Omental fat pad (tissue), 4 donors: ENCODE data around the gene LRRC8C. TPM values are rescaled to one million over a fixed set of nuclear protein-coding genes. Genes with fewer than 3 reads are reported as not detected.

Experiments
- ATAC-seq: fragments of 150-250 bp; one replicate; pipeline ENCODE4 v1.9.1; 2016; ENCODE audit warnings: mild to moderate bottlenecking, moderate library complexity; ENCODE audit not compliant: low FRiP score
- DNase-seq: peaks from one replicate; pipeline ENCODE4 v3.0.0-alpha.2; 2019; ENCODE audit warnings: low spot score
- total RNA-seq, 4 donors: library from RNA; depleted of rRNA; stranded (reverse); fragments of >200 nt; gene quantifications; one replicate each; pipeline ENCODE4 v1.1.0, GENCODE V29; 2016
- TF ChIP-seq, protein P1 (sequence below), 3 donors: fragments of 450-650 bp; IDR thresholded peaks; one replicate each; pipeline ENCODE4 v1.5.1; 2016 to 2017; ENCODE audit warnings: antibody characterized with exemption in 3 of 3, mild to moderate bottlenecking in 3 of 3, moderate library complexity in 2 of 3

LRRC8C gene
- total RNA-seq, 4 donors from 2014 or later = 10.9 to 39.4 (median 19.3) TPM

DNA sequence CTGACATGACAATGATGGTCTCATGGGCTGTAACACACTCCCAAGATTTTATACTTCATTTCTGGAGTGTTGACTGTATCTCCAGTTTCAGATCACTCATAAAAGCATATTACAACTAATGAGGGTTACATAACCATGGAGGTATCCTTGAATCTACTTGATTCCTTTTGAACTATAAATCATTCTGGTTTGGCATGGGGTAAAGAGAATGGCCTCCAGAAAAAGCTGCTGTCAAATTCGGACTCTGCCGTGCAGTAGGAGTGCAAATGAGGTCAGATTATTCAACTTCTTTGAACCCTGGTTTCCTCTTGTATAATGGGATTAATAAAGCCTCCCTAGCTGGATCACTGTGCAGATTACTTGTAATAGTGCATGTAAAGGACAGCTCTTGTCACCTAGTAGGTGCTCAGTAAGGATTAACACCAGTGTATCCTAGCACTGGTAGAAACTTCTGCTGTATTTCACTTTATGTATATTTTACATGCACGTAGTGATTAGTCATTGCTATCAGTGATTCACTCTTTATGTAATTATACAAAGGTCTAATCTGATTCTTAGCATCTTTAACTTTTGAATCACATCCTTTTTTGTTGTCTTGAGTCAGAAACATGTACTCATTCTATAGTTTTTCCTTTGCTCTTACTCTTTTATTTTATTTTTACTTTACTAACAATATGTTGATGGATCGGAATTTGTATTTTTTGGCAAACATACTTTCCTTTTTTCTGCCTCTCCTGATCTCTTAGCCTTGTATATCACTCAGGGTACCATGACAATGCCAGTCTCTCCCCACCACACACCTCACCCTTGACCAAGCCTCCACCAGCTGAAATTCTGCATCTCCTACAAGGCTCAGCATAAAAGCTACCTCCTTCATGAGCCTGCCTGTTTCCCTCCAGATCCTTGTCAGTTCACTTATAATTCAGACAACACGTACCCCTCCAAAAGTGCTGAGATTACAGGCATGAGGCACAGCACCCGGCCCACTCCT lies 3.2 kb downstream of the LRRC8C start:
- DNase-seq (no peak), ATAC-seq (no peak)
- TF ChIP-seq, protein P1, sequence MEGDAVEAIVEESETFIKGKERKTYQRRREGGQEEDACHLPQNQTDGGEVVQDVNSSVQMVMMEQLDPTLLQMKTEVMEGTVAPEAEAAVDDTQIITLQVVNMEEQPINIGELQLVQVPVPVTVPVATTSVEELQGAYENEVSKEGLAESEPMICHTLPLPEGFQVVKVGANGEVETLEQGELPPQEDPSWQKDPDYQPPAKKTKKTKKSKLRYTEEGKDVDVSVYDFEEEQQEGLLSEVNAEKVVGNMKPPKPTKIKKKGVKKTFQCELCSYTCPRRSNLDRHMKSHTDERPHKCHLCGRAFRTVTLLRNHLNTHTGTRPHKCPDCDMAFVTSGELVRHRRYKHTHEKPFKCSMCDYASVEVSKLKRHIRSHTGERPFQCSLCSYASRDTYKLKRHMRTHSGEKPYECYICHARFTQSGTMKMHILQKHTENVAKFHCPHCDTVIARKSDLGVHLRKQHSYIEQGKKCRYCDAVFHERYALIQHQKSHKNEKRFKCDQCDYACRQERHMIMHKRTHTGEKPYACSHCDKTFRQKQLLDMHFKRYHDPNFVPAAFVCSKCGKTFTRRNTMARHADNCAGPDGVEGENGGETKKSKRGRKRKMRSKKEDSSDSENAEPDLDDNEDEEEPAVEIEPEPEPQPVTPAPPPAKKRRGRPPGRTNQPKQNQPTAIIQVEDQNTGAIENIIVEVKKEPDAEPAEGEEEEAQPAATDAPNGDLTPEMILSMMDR (IDR thresholded peaks at IDR 0.05) = no peak

DNA sequence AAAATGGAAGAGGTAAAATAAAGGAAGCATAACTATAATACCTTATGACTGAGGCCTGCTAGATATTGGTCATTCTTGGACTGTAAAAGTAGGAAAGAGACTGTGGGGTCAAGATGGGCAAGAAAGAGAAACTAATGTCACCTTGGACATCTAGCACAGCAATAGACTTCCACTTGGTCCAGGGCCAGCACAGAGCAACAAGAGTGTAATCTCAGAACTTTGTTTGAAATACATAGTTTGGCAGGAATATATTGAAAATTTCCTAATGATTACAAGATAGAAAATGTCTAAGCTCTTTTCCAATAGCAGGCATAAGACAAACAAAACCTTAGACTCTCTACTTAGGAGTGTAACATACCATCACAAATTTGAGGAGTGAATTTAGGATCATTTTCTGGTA lies 4.6 kb downstream of the LRRC8C start:
- ATAC-seq (no peak), DNase-seq (no peak)
- TF ChIP-seq, protein P1 (IDR thresholded peaks at IDR 0.05) = no peak

DNA sequence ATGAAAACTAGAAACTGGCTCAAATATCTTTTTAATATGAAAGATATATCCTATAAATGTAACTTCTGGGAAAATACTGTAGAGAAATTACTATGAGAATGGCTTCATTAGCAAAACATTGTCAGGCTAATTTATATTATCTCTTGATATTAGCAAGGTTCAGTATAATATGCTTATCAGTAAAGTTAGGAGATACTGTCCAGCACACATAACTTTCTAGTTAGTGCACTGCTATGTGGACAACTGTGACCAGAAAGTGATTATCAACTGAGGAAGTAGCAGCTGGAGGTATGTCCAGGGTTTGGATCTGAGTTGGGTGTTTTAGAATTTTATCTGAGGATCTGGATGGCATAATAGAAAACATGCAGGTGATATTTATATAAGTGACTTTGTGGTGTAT lies 7.5 kb downstream of the LRRC8C start:
- TF ChIP-seq, protein P1 (IDR thresholded peaks at IDR 0.05) = no peak
- ATAC-seq (no peak), DNase-seq (no peak)

DNA sequence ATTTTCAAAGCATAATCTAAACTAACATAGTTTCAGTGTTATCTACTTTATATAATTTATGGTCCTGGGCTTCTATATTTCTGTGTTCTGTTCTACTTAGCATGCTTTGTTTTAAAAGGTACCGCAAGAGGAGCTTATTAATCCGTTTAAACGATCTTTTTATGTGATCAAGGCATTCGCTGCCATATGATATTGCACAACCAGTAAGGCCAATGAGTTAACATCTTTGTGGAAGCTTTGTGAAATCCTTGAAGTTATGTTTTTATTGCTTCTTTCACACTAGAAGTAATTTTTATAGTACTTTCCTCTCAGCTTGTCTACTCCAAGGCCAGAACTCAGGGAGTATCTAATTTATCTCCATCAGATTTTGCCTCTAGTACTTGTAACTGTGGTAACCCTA lies 8.9 kb downstream of the LRRC8C start:
- TF ChIP-seq, protein P1 (IDR thresholded peaks at IDR 0.05) = no peak
- no peak for DNase-seq
- no peak for ATAC-seq

DNA sequence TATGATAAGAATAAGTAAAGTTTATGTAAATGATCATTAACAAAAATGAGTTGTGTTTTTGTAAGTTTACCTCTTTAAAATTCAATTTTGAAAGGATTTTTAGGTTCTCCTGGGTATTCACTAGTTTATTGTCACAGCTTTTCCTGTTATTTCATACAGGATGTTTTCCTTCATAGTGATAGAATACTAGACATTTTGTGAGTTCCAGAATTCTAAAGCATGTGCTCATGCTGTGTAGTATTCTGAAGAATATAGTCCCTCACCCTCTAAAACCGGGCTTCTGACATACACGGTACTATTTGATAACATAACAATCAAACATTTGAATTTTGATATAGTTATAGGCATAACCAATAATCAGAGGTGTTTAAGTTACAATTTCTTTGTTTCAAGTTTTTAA lies 10.7 kb downstream of the LRRC8C start:
- TF ChIP-seq, protein P1 (IDR thresholded peaks at IDR 0.05) = no peak
- ATAC-seq = no peak

DNA sequence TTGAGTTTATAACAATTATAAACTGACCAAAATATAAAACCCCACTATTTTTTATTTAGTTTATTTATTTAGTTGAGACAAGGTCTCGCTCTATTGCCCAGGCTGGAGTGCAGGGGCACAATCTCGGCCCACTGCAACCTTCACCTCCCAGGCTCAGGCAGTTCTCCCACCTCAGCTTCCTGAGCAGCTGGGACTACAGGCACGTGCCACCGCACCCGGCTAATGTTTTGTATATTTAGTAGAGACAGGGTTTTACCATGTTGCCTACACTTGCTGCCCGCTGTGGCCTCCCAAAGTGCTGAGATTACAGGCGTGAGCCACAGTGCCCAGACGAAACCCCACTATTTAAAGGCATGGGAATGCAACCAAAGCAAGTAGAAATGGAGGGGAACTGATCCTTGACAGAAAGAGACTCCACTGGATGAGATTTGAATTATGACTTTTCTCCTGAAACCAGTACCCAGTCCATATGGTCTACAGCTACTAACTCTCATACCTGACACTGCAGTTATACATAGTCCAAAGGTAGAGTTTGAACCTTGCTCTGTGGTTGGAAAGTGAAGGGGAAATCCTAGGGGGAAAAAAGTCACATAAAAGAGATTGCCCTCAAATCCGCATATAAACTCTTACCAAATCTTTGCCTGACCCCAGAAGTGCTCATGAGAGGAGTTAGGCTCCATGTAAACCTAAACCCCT lies 11.3 kb downstream of the LRRC8C start:
- no peak for DNase-seq
- TF ChIP-seq, protein P1 (IDR thresholded peaks at IDR 0.05) = no peak
- ATAC-seq = no peak

More for the DNA sequence above, 10.7 kb downstream of the LRRC8C start:
- DNase-seq = no peak
